Heart left ventricle (tissue), 16 donors: ENCODE data around the gene ITGA3. TPM values are rescaled to one million over a fixed set of nuclear protein-coding genes. Genes with fewer than 3 reads are reported as not detected.

ENCODE experiments used
- ATAC-seq, 4 donors: fragments of 200-7000 bp; cut with Tn5 transposase; one replicate each; pipeline ENCODE4 v1.9.1; 2020 to 2022; ENCODE audit warnings: moderate library complexity in 4 of 4, mild to moderate bottlenecking in 3 of 4, moderate number of reproducible peaks in 1 of 4
- DNase-seq, 5 donors: peaks; one replicate each; pipeline ENCODE4 v3.0.0-alpha.2; 2020
- H3K27ac ChIP-seq, 12 donors: fragments of 200-600 bp; sonication (generic) in 4 of 12; one replicate each; pipeline versions ENCODE4 v1.5.0 to v1.8.0; 2016 to 2022; ENCODE audit warnings: mild to moderate bottlenecking in 2 of 12
- H3K27me3 ChIP-seq, 9 donors: fragments of 200-600 bp; sonication (generic) in 2 of 9; one replicate each; pipeline versions ENCODE4 v1.5.1 to v1.8.0; 2016 to 2022; ENCODE audit warnings: mild to moderate bottlenecking in 3 of 9
- H3K36me3 ChIP-seq, 9 donors: fragments of 200-600 bp; sonication (generic) in 2 of 9; one replicate each; pipeline versions ENCODE4 v1.5.0 to v1.8.0; 2018 to 2022; ENCODE audit warnings: mild to moderate bottlenecking in 2 of 9
- H3K4me1 ChIP-seq, 12 donors: fragments of 200-600 bp; sonication (generic) in 4 of 12; one replicate each; pipeline versions ENCODE4 v1.5.0 to v1.8.0; 2016 to 2022; ENCODE audit warnings: mild to moderate bottlenecking in 3 of 12
- H3K4me3 ChIP-seq, 12 donors: fragments of 200-600 bp; sonication (generic) in 4 of 12; one replicate each; pipeline versions ENCODE4 v1.5.0 to v1.8.0; 2017 to 2022; ENCODE audit warnings: mild to moderate bottlenecking in 9 of 12, moderate library complexity in 4 of 12
- H3K9me3 ChIP-seq, 12 donors: fragments of 200-600 bp; sonication (generic) in 4 of 12; one replicate each; pipeline versions ENCODE4 v1.5.0 to v1.8.0; 2016 to 2022; ENCODE audit warnings: mild to moderate bottlenecking in 1 of 12
- CTCF ChIP-seq, 12 donors: fragments of 200-600 bp; sonication (generic) in 4 of 12; IDR thresholded peaks; one replicate each; pipeline versions ENCODE4 v1.5.0 to v1.8.0; 2018 to 2022; ENCODE audit warnings: antibody characterized with exemption in 12 of 12, mild to moderate bottlenecking in 5 of 12
- POLR2A ChIP-seq, 2 donors: fragments of 450-650 bp; IDR thresholded peaks; one replicate each; pipeline ENCODE4 v1.6.1; 2017; ENCODE audit warnings: antibody characterized with exemption in 2 of 2, mild to moderate bottlenecking in 2 of 2, moderate library complexity in 2 of 2
- WGBS, 4 donors: extraction: QIAGEN DNeasy Blood & Tissue Kit in 2 of 4; methylation state at CpG; one replicate each; pipeline versions ENCODE4 v1.1.5 to v1.1.7; 2013 to 2018; 5-methylcytosine and 5-hydroxymethylcytosine counted together
- intact Hi-C, 10 donors: fragments of 100-400 bp; cut with DNase I; formaldehyde crosslinking; loops; one replicate each; pipeline versions ENCODE4 v1.11.1 to v1.14.2; 2022
- polyA plus RNA-seq, 2 donors: library from polyadenylated mRNA; stranded (reverse); fragments of 200-250 nt; gene quantifications; one replicate each; pipeline ENCODE4 v1.2.3, GENCODE V29; 2013
- total RNA-seq, 9 donors: library from RNA; depleted of rRNA in 2 of 9; stranded (reverse); fragments of >200 nt in 2 of 9; fragmentation: NEBNext Ultra II Directional in 3 of 9; extraction: Animal tissue kit (Norgen Biotek cat#: 25700) in 3 of 9; gene quantifications; one replicate each; pipeline versions ENCODE4 v1.1.0 to v1.2.4, GENCODE V29; 2016 to 2023
- donor health status: ischemic (EF 13 %, LVEDD 7.1; RV severe dilation, severe dysfunction).
- donor health status: healthy with polysubstance abuse.
- donor health status: DM: no; HTN: yes; CAD: no.
- donor health status: DM: no; HTN: no; CAD: no.
- donor health status: ischemic (EF 25% LVEDD 6.9; RV normal size, moderate dysfunction).
- donor health status: ischemic (EF 25% LVEDD 5.7; RV mildly dilated, moderate dysfunction).
- donor health status: healthy.
- donor health status: DM: yes; HTN: yes; CAD: no.
- donor health status: ischemic (EF 35%, LVEDD 5.7; RV mildly dilated, moderate dysfunction).
- donor health status: nonischemic (EF 11% LVEDD 7.7; RV severe dilation, severe dysfunction).
- donor health status: DM: yes; HTN: yes; CAD: no.
- donor health status: PGD.
- donor health status: ischemic (EF 29% LVEDD 5.4; RV normal size, mild dysfunction).
- donor health status: nonischemic (EF 23%, LVEDD 6.1; RV moderate dilation, normal function).

ITGA3 gene
- total and polyA plus RNA-seq, 11 donors, result 16.8 to 72.9 (median 23.6) TPM

DNA sequence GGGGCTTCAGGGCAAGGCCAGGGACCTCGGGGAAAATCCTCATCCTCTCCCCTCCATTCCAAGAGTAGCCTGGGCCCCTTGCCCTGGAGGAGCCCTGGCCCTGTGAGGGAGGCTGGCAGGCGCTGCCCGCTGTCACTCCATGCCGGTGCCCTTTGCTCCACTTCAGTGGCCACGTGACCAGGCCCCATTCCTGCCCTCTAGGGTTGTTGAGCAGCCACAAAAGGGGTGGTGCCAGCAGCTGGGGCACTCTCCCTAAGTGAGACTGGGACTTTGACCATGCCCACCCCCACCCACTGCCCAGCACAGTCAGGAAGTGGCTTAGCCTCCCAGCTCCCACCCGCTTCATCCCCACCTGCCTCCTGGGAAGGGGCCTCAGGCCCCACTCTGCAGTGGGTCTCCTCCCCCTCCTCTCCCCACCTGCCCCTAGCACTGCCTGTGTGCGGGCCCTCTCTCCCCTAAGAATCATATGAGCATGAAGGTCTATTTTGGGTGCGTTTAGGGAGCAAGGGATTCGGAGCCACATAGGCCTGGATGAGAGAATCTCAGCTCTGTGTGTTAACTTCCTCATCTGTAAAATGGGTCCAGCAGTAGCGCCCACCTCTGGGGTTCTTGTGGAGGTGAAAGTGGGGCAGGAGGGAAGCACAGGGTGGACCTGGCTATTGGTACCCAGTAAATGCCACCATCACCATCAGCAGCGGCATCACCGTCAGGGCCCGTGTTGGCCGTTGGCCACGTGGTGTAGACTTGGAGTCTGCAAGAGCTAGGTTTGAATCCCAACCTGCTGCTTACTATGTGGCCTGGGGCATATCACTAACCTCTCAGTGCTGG is 46.5 kb downstream of the ITGA3 start:
- DNase-seq (peak; percentile 83 to 93 (median 87)), ATAC-seq (peak; percentile 86 to 93 (median 90))
- Histone ChIP-seq H3K4me3 (peak overlapping the region in 4 of 12 donors; percentile 1 to 37 (median 10)), H3K27ac (peak overlapping the region; percentile 75 to 97 (median 90)), H3K27me3 (no peaks in the 10 kb centered on the region), H3K36me3 (peaks cover 0 to 78% (median 53%) of the 10 kb centered on the region in 9 donors), H3K9me3 (no peaks in the 10 kb centered on the region), H3K4me1 (peaks cover 0 to 65% (median 29%) of the 10 kb centered on the region in 12 donors)
- intact Hi-C loops, result loop anchor here in 2 of 10 donors (5.0 to 10.0 kb wide), 2 partner anchors 75 to 262 kb away; no protein-coding TSS in a partner anchor
- TF ChIP-seq POLR2A (IDR thresholded peaks at IDR 0.05), result no peak
- TF ChIP-seq CTCF (IDR thresholded peaks at IDR 0.05), result no peak
- WGBS, 4 donors, result 50 to 59% (median 52%) methylated on average over 10 to 15 of the region's 15 CpGs

DNA sequence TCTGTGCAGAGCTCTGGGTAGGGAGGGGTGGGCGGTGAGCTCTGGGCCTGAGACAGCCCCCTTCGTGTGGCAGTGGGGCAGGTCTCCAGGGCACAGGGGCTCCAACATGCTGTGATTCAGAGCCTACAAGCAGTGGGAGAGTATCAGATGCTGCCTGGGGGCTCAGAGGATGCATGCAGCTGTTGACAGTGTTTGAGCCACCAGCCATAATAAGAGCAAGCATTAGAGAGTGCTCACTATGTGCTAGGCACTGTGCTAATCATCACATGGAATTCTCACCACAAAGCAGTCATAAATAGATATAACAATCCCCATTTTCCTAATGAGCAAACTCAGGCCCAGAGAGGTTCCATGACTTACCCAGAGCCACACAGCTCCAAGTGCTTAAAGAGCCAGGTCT is 47.3 kb downstream of the ITGA3 start:
- WGBS, 4 donors, result 67 to 76% (median 71%) methylated on average over 2 of the region's 2 CpGs
- H3K27me3 ChIP-seq, result no peaks in the 10 kb centered on the region
- no peak for TF ChIP-seq POLR2A (IDR thresholded peaks at IDR 0.05)
- TF ChIP-seq CTCF (IDR thresholded peaks at IDR 0.05), result no peak
- no peak for ATAC-seq
- no peak for DNase-seq
- peaks cover 0 to 78% (median 53%) of the 10 kb centered on the region in 9 donors for H3K36me3 ChIP-seq
- H3K27ac ChIP-seq, result peak overlapping the region; percentile 75 to 97 (median 90)
- H3K4me3 ChIP-seq, result no peak overlapping the region
- peaks cover 0 to 57% (median 25%) of the 10 kb centered on the region in 12 donors for H3K4me1 ChIP-seq
- no peaks in the 10 kb centered on the region for H3K9me3 ChIP-seq
- intact Hi-C loops, result loop anchor here in 2 of 10 donors (5.0 to 10.0 kb wide), 2 partner anchors 74 to 262 kb away; no protein-coding TSS in a partner anchor

DNA sequence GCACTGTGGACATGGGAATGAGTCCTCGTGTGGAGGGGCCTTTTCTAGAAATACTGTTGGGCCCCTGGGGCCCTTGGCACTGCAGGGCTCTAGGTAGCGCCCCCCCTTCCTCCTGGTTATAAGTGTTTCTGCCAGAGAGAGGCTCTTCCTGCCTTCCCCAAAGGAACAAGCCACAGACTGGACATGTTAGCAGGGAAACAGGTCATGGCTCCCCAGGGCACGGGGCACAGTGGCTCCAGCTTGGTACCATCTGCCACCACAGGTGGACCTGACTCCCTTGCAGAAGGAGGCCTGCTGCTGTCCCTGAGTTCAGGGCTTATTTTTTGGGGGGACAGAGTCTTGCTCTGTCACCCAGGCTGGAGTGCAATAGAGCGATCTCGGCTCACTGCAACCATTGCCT is 48.0 kb downstream of the ITGA3 start:
- Histone ChIP-seq H3K27ac (peak overlapping the region in 6 of 12 donors; percentile 43 to 97 (median 92)), H3K9me3 (no peaks in the 10 kb centered on the region), H3K36me3 (peaks cover 0 to 78% (median 49%) of the 10 kb centered on the region in 9 donors), H3K4me3 (no peak overlapping the region), H3K27me3 (no peaks in the 10 kb centered on the region), H3K4me1 (peaks cover 0 to 51% (median 22%) of the 10 kb centered on the region in 12 donors)
- DNase-seq (no peak), ATAC-seq (no peak)
- intact Hi-C loops, result loop anchor here in 2 of 10 donors (5.0 to 10.0 kb wide), 2 partner anchors 73 to 261 kb away; no protein-coding TSS in a partner anchor
- TF ChIP-seq POLR2A (IDR thresholded peaks at IDR 0.05), result no peak
- TF ChIP-seq CTCF (IDR thresholded peaks at IDR 0.05), result no peak
- 88 to 90% (median 89%) methylated on average over 5 of the region's 5 CpGs for WGBS, 4 donors

- no peak for TF ChIP-seq POLR2A (IDR thresholded peaks at IDR 0.05)
- no peak for TF ChIP-seq CTCF (IDR thresholded peaks at IDR 0.05)
- Histone ChIP-seq H3K4me1 (peaks cover 0 to 44% (median 18%) of the 10 kb centered on the region in 12 donors), H3K9me3 (no peaks in the 10 kb centered on the region), H3K4me3 (no peak overlapping the region), H3K27me3 (no peaks in the 10 kb centered on the region), H3K36me3 (peaks cover 0 to 78% (median 56%) of the 10 kb centered on the region in 9 donors), H3K27ac (no peak overlapping the region)
- DNase-seq, result peak in 1 of 5 donors; percentile 37
- intact Hi-C loops, result loop anchor here in 1 of 10 donors (10.0 kb wide), 1 partner anchor 259 kb away; no protein-coding TSS in a partner anchor
- ATAC-seq, result no peak
- WGBS, 4 donors, result 87 to 95% (median 92%) methylated on average over 21 of the region's 21 CpGs
Measured at GRCh38 chr17:50105811-50106210, 49.9 kb downstream of the ITGA3 start.
